HCT116 (cell line): ENCODE results near the gene OR10J1. TPM values are rescaled to one million over a fixed set of nuclear protein-coding genes. Genes with fewer than 3 reads are reported as not detected.

Experiments
- ATAC-seq: fragments of 200-7000 bp; cut with Tn5 transposase; 2 replicates; pipeline ENCODE4 v1.9.1; 2020; ENCODE audit warnings: mild to moderate bottlenecking, moderate library complexity
- BruUV-seq: library from RNA; stranded (reverse); fragments of 400-500 nt; replicated peaks from 2 replicates; lab custom pipeline; 2021; lab: Mats Ljungman, UMichigan
- CTCF ChIA-PET: fragments of 300-600 bp; sonication (Branson Sonifier 250); formaldehyde crosslinking; loops from one replicate; lab custom pipeline; 2021; ENCODE audit warnings: antibody characterized with exemption; lab: Charles Lee
- POLR2A ChIA-PET: fragments of 300-600, 350-600 bp; sonication (Branson Sonifier 250); formaldehyde crosslinking; loops from one replicate; lab custom pipeline; 2021; ENCODE audit warnings: antibody characterized with exemption; lab: Charles Lee
- RAD21 ChIA-PET, 2 experiments: fragments of 300-600 bp; sonication (Branson Sonifier 250); formaldehyde crosslinking; loops; one replicate each; lab custom pipeline; 2023; ENCODE audit warnings: low total read pairs in 2 of 2; ENCODE audit not compliant: uncharacterized antibody in 2 of 2, unreplicated experiment in 2 of 2, low non-redundant PET in 1 of 2; lab: Charles Lee
- DNase-seq: peaks from one replicate; pipeline ENCODE4 v3.0.0-alpha.2; 2010; ENCODE audit warnings: low read depth, low spot score
- H2AFZ ChIP-seq: fragments of 200-600 bp; shearing (Covaris generic), sonication (generic); 2 replicates; pipeline ENCODE4 v1.6.1; 2017; ENCODE audit warnings: low read depth, mixed run types, mixed read lengths, antibody characterized with exemption, low read length; ENCODE audit not compliant: poor library complexity, severe bottlenecking
- H3K27ac ChIP-seq: 2 replicates; pipeline ENCODE4 v1.5.1; 2012; ENCODE audit warnings: low read depth, low read length
- H3K27me3 ChIP-seq: fragments of 200-600 bp; sonication (generic); 2 replicates; pipeline ENCODE4 v1.6.1; 2016; ENCODE audit warnings: mixed run types, low read length, mixed read lengths; ENCODE audit not compliant: insufficient read depth
- H3K36me3 ChIP-seq, 2 experiments: fragments of 200-500 bp in 1 of 2; fragments of 200-600 bp in 1 of 2; sonication (Bioruptor generic) in 1 of 2; sonication (generic) in 1 of 2; 2 replicates each; pipeline versions ENCODE4 v1.5.1 to v1.6.1; 2014 to 2016; ENCODE audit warnings: low read length in 2 of 2, inconsistent platforms in 1 of 2, mixed read lengths in 1 of 2, mixed run types in 1 of 2; ENCODE audit not compliant: insufficient read depth in 2 of 2, control insufficient read depth in 1 of 2
- H3K4me1 ChIP-seq, 2 experiments: fragments of 200-600 bp in 1 of 2; sonication (generic) in 1 of 2; 2 replicates each; pipeline versions ENCODE4 v1.5.1 to v1.6.1; 2012 to 2017; ENCODE audit warnings: low read length in 2 of 2, inconsistent platforms in 1 of 2, mild to moderate bottlenecking in 1 of 2, mixed read lengths in 1 of 2, mixed run types in 1 of 2, moderate library complexity in 1 of 2; ENCODE audit not compliant: insufficient read depth in 2 of 2, control insufficient read depth in 1 of 2
- H3K4me2 ChIP-seq: fragments of 200-600 bp; sonication (generic); 2 replicates; pipeline ENCODE4 v1.6.1; 2017; ENCODE audit warnings: mixed run types, low read length, mixed read lengths
- H3K4me3 ChIP-seq, 2 experiments: fragments of 200-600 bp in 1 of 2; sonication (generic) in 1 of 2; replicated peaks in 1 of 2; 2 replicates each; pipeline ENCODE4 v1.5.1; 2011 to 2016; ENCODE audit warnings: low read length in 2 of 2, control low read depth in 1 of 2, low read depth in 1 of 2, mild to moderate bottlenecking in 1 of 2, mixed read lengths in 1 of 2, mixed run types in 1 of 2
- H3K79me2 ChIP-seq: fragments of 200-600 bp; sonication (generic); 2 replicates; pipeline ENCODE4 v1.6.1; 2017; ENCODE audit warnings: mild to moderate bottlenecking, mixed run types, low read length, moderate library complexity, mixed read lengths; ENCODE audit not compliant: insufficient read depth
- H3K9ac ChIP-seq: fragments of 200-600 bp; sonication (generic); 2 replicates; pipeline ENCODE4 v1.6.1; 2016; ENCODE audit warnings: low read length, mixed read lengths
- H3K9me2 ChIP-seq: fragments of 200-600 bp; sonication (generic), shearing (Covaris generic); 2 replicates; pipeline ENCODE4 v1.6.1; 2017; ENCODE audit warnings: mixed run types, mild to moderate bottlenecking, moderate library complexity; ENCODE audit not compliant: insufficient read depth
- H3K9me3 ChIP-seq, 2 experiments: fragments of 200-500 bp in 1 of 2; fragments of 200-600 bp in 1 of 2; sonication (Bioruptor generic) in 1 of 2; sonication (generic) in 1 of 2; 2 replicates each; pipeline ENCODE4 v1.6.1; 2014 to 2017; ENCODE audit warnings: low read length in 2 of 2, mixed read lengths in 2 of 2, inconsistent platforms in 1 of 2, low read depth in 1 of 2, mild to moderate bottlenecking in 1 of 2, mixed run types in 1 of 2, moderate library complexity in 1 of 2; ENCODE audit not compliant: control insufficient read depth in 1 of 2, insufficient read depth in 1 of 2
- H4K20me1 ChIP-seq: fragments of 200-600 bp; sonication (generic), shearing (Covaris generic); 2 replicates; pipeline ENCODE4 v1.6.1; 2017; ENCODE audit warnings: mixed run types, mild to moderate bottlenecking, moderate library complexity; ENCODE audit not compliant: insufficient read depth
- ATF3 ChIP-seq: IDR thresholded peaks from 2 replicates; pipeline ENCODE4 v1.6.1; 2012
- CBX3 ChIP-seq: IDR thresholded peaks from 2 replicates; pipeline ENCODE4 v1.6.1; 2012; ENCODE audit warnings: low read depth
- CEBPB ChIP-seq: IDR thresholded peaks from 2 replicates; pipeline ENCODE4 v1.6.1; 2012; ENCODE audit warnings: low read depth
- EGR1 ChIP-seq: IDR thresholded peaks from 2 replicates; pipeline ENCODE4 v1.6.1; 2012; ENCODE audit warnings: low read depth
- ELF1 ChIP-seq: IDR thresholded peaks from 2 replicates; pipeline ENCODE4 v1.6.1; 2012; ENCODE audit warnings: low read depth, borderline replicate concordance
- EZH2 ChIP-seq: fragments of 200-600 bp; sonication (generic); IDR thresholded peaks from 2 replicates; pipeline ENCODE4 v1.6.1; 2017; ENCODE audit warnings: antibody characterized with exemption, mixed run types
- FOSL1 ChIP-seq: IDR thresholded peaks from 2 replicates; pipeline ENCODE4 v1.6.1; 2012; ENCODE audit warnings: low read depth
- JUND ChIP-seq: IDR thresholded peaks from 2 replicates; pipeline ENCODE4 v1.6.1; 2012
- MAX ChIP-seq: IDR thresholded peaks from 2 replicates; pipeline ENCODE4 v1.6.1; 2012
- POLR2A ChIP-seq: IDR thresholded peaks from 2 replicates; pipeline ENCODE4 v1.7.0; 2011; ENCODE audit warnings: borderline replicate concordance; ENCODE audit not compliant: insufficient read depth, insufficient read length; ENCODE audit errors: extremely low read depth
- POLR2AphosphoS5 ChIP-seq: IDR thresholded peaks from 2 replicates; pipeline ENCODE4 v1.6.1; 2011; ENCODE audit warnings: mild to moderate bottlenecking, low read depth, low read length, moderate library complexity
- RAD21 ChIP-seq: IDR thresholded peaks from 2 replicates; pipeline ENCODE4 v1.6.1; 2012; ENCODE audit warnings: low read depth, mild to moderate bottlenecking
- REST ChIP-seq: IDR thresholded peaks from 2 replicates; pipeline ENCODE4 v1.6.1; 2012; ENCODE audit warnings: low read depth
- SIN3A ChIP-seq: IDR thresholded peaks from 2 replicates; pipeline ENCODE4 v1.6.1; 2012; ENCODE audit warnings: low read depth
- SP1 ChIP-seq: IDR thresholded peaks from 2 replicates; pipeline ENCODE4 v1.6.1; 2012; ENCODE audit warnings: low read depth
- SRF ChIP-seq: IDR thresholded peaks from 2 replicates; pipeline ENCODE4 v1.6.1; 2012; ENCODE audit warnings: low read depth
- TCF7L2 ChIP-seq: IDR thresholded peaks from 2 replicates; pipeline ENCODE4 v1.7.0; 2011; ENCODE audit warnings: borderline replicate concordance, inconsistent platforms; ENCODE audit not compliant: insufficient read depth, insufficient read length; ENCODE audit errors: extremely low read depth
- YY1 ChIP-seq: IDR thresholded peaks from 2 replicates; pipeline ENCODE4 v1.6.1; 2011; ENCODE audit warnings: low read length, low read depth, moderate library complexity, mild to moderate bottlenecking; ENCODE audit not compliant: insufficient replicate concordance; ENCODE audit errors: extremely low read depth
- ZBTB33 ChIP-seq: IDR thresholded peaks from 2 replicates; pipeline ENCODE4 v1.6.1; 2011; ENCODE audit warnings: mild to moderate bottlenecking, low read length, moderate library complexity; ENCODE audit not compliant: insufficient replicate concordance; ENCODE audit errors: extremely low read depth
- ZFX ChIP-seq: fragments of 450-650 bp; IDR thresholded peaks from 2 replicates; pipeline ENCODE4 v1.6.1; 2017
- intact Hi-C: fragments of 100-400 bp; cut with micrococcal nuclease; formaldehyde crosslinking; loops from 2 replicates; pipeline ENCODE4 v1.10.0; 2022
- total RNA-seq: library from RNA; stranded (reverse); gene quantifications from one replicate; pipeline ENCODE4 v1.2.1, GENCODE V29; 2021; ENCODE audit not compliant: unreplicated experiment

The OR10J1 gene
- total RNA-seq, 1 experiment from 2014 or later: not detected

GRCh38 chr1:159441360-159441759 lies 1.8 kb downstream of the OR10J1 start:
- peaks cover 13% of the 10 kb centered on the region; the same call in 1 of the 2 replicates for H3K27me3 ChIP-seq
- H3K9me3 ChIP-seq: no peaks in the 10 kb centered on the region
- CTCF ChIA-PET: no interaction called here
- POLR2A ChIA-PET: no interaction called here
- no peak for TF ChIP-seq CEBPB
- no peak for TF ChIP-seq POLR2A
- TF ChIP-seq REST: no peak
- no peak for TF ChIP-seq ZFX
- no peak for TF ChIP-seq ATF3
- TF ChIP-seq SP1: no peak
- TF ChIP-seq ZBTB33: no peak
- no peak for TF ChIP-seq EGR1
- TF ChIP-seq SRF: no peak
- no peak for TF ChIP-seq FOSL1
- TF ChIP-seq YY1: no peak
- TF ChIP-seq MAX: no peak
- TF ChIP-seq EZH2: no peak
- TF ChIP-seq CBX3: no peak
- no peak for TF ChIP-seq RAD21
- no peak for TF ChIP-seq TCF7L2
- TF ChIP-seq ELF1: no peak
- no peak for TF ChIP-seq JUND
- TF ChIP-seq SIN3A: no peak
- TF ChIP-seq POLR2AphosphoS5: no peak
- RAD21 ChIA-PET: no interaction called here
- ATAC-seq (no peak), DNase-seq (no peak)
- no peaks in the 10 kb centered on the region for H3K9me2 ChIP-seq
- no peaks in the 10 kb centered on the region for H3K36me3 ChIP-seq
- BruUV-seq: no TSS peak
- H3K9ac ChIP-seq: no peak overlapping the region
- intact Hi-C loops: no loop called here
- H3K4me1 ChIP-seq: no peaks in the 10 kb centered on the region
- no peak overlapping the region for H3K4me3 ChIP-seq
- H4K20me1 ChIP-seq: no peaks in the 10 kb centered on the region
- H3K79me2 ChIP-seq: no peaks in the 10 kb centered on the region
- no peak overlapping the region for H3K4me2 ChIP-seq
- H3K27ac ChIP-seq: no peak overlapping the region
- no peak overlapping the region for H2AFZ ChIP-seq
